HepG2 (cell line): ENCODE results near the gene VCAN. TPM values are rescaled to one million over a fixed set of nuclear protein-coding genes. Genes with fewer than 3 reads are reported as not detected.

Experiments
- ATAC-seq: fragments of 200-7000 bp; cut with Tn5 transposase; 3 replicates; pipeline ENCODE4 v1.9.1; 2020; ENCODE audit warnings: mild to moderate bottlenecking, moderate library complexity
- BruUV-seq: library from RNA; stranded (reverse); fragments of 400-500 nt; replicated peaks from 2 replicates; lab custom pipeline; 2021; lab: Mats Ljungman, UMichigan
- CTCF ChIA-PET: fragments of 300-600 bp; formaldehyde crosslinking; extraction: SDS; loops from one replicate; lab custom pipeline; 2021; ENCODE audit warnings: low total read pairs, inconsistent platforms, low intra/inter-chr PET ratio; lab: Yijun Ruan, JAX
- POLR2A ChIA-PET: fragments of 350-600 bp; sonication (Branson Sonifier 250); formaldehyde crosslinking; loops from one replicate; lab custom pipeline; 2020; ENCODE audit warnings: antibody characterized with exemption, inconsistent platforms; lab: Yijun Ruan, JAX
- DNase-seq: peaks from one replicate; pipeline ENCODE4 v3.0.0-alpha.2; 2015; ENCODE audit warnings: low spot score
- FAIRE-seq: peaks from 3 replicates; lab custom pipeline; 2011; peaks lifted over from hg19 to GRCh38; lab: Jason Lieb, UNC
- H2AFZ ChIP-seq: one replicate; pipeline ENCODE4 v1.6.1; 2011; ENCODE audit warnings: low read length, inconsistent platforms
- H3K27ac ChIP-seq: fragments of 300-600 bp; 3 replicates; pipeline ENCODE4 v1.8.0; 2011; ENCODE audit warnings: mixed run types, mild to moderate bottlenecking, mixed read lengths, low read length, inconsistent platforms; ENCODE audit not compliant: insufficient read depth; ENCODE audit errors: extremely low read length
- H3K27me3 ChIP-seq, 2 experiments: fragments of 200-600 bp in 1 of 2; 2 replicates in 1 of 2; 3 replicates in 1 of 2; pipeline versions ENCODE4 v1.6.0 to v1.8.0; 2011; ENCODE audit warnings: low read length in 2 of 2, mild to moderate bottlenecking in 2 of 2, moderate library complexity in 2 of 2, inconsistent platforms in 1 of 2; ENCODE audit not compliant: insufficient read depth in 2 of 2, control insufficient read depth in 1 of 2
- H3K36me3 ChIP-seq, 2 experiments: fragments of 200-600 bp in 1 of 2; replicated peaks in 1 of 2; 2 replicates in 1 of 2; 3 replicates in 1 of 2; pipeline versions ENCODE4 v1.5.1 to v1.8.0; 2011; ENCODE audit warnings: low read length in 2 of 2, inconsistent platforms in 1 of 2; ENCODE audit not compliant: insufficient read depth in 2 of 2, control insufficient read depth in 1 of 2
- H3K4me1 ChIP-seq: 2 replicates; pipeline ENCODE4 v1.5.1; 2012; ENCODE audit warnings: low read length, inconsistent platforms; ENCODE audit not compliant: insufficient read depth
- H3K4me2 ChIP-seq: 2 replicates; pipeline ENCODE4 v1.6.0; 2011; ENCODE audit warnings: low read depth, low read length, inconsistent platforms
- H3K4me3 ChIP-seq, 3 experiments: fragments of 200-600 bp in 1 of 3; sonication (generic), shearing (Covaris generic) in 1 of 3; replicated peaks in 1 of 3; 2 replicates each; pipeline ENCODE4 v1.5.1; 2011 to 2016; ENCODE audit warnings: low read length in 3 of 3, inconsistent platforms in 2 of 3, low read depth in 2 of 3, mild to moderate bottlenecking in 2 of 3, control low read depth in 1 of 3, mixed read lengths in 1 of 3; ENCODE audit not compliant: insufficient read depth in 1 of 3
- H3K79me2 ChIP-seq: one replicate; pipeline ENCODE4 v1.6.1; 2011; ENCODE audit warnings: low read length, inconsistent platforms; ENCODE audit not compliant: insufficient read depth
- H3K9ac ChIP-seq: 2 replicates; pipeline ENCODE4 v1.6.0; 2011; ENCODE audit warnings: mild to moderate bottlenecking, low read depth, low read length, inconsistent platforms; ENCODE audit not compliant: insufficient read depth
- H3K9me3 ChIP-seq: 2 replicates; pipeline ENCODE4 v1.5.1; 2012; ENCODE audit warnings: mild to moderate bottlenecking, low read length
- H4K20me1 ChIP-seq: 2 replicates; pipeline ENCODE4 v1.6.0; 2011; ENCODE audit warnings: inconsistent platforms, mild to moderate bottlenecking, low read length, moderate library complexity; ENCODE audit not compliant: insufficient read depth
- FOXA1 ChIP-seq, 2 experiments: fragments of 450-650 bp in 1 of 2; sonication (generic) in 1 of 2; formaldehyde crosslinking in 1 of 2; IDR thresholded peaks; 2 replicates each; pipeline versions ENCODE4 v1.4.0 to v1.6.1; 2016 to 2020; ENCODE audit warnings: missing genetic modification reagents in 1 of 2
- HMG20A ChIP-seq: IDR thresholded peaks from 2 replicates; pipeline ENCODE4 v1.6.1; 2016; ENCODE audit warnings: borderline replicate concordance
- KDM1A ChIP-seq: IDR thresholded peaks from 2 replicates; pipeline ENCODE4 v1.6.1; 2016; ENCODE audit warnings: missing compliant biosample characterization
- SIN3B ChIP-seq: fragments of 150-350 bp; IDR thresholded peaks from 2 replicates; pipeline ENCODE4 v1.6.1; 2014; ENCODE audit warnings: low read length
- SOX5 ChIP-seq: IDR thresholded peaks from 2 replicates; pipeline ENCODE4 v1.6.1; 2016; ENCODE audit warnings: borderline replicate concordance
- TIGD3 ChIP-seq: sonication (generic); formaldehyde crosslinking; IDR thresholded peaks from 2 replicates; pipeline ENCODE4 v1.5.1; 2020; ENCODE audit warnings: mild to moderate bottlenecking, missing genetic modification reagents, borderline replicate concordance
- WIZ ChIP-seq: sonication (generic); formaldehyde crosslinking; IDR thresholded peaks from 2 replicates; pipeline ENCODE4 v1.5.1; 2020; ENCODE audit warnings: mild to moderate bottlenecking, missing genetic modification reagents
- ZFP41 ChIP-seq: sonication (generic); formaldehyde crosslinking; IDR thresholded peaks from 2 replicates; pipeline ENCODE4 v1.4.0; 2020; ENCODE audit warnings: mild to moderate bottlenecking, missing genetic modification reagents, borderline replicate concordance
- ZNF687 ChIP-seq: sonication (generic); formaldehyde crosslinking; IDR thresholded peaks from 2 replicates; pipeline ENCODE4 v1.5.1; 2020; ENCODE audit warnings: mild to moderate bottlenecking, missing genetic modification reagents, moderate library complexity
- ZNF747 ChIP-seq: sonication (generic); formaldehyde crosslinking; IDR thresholded peaks from 2 replicates; pipeline ENCODE4 v1.8.1; 2023; ENCODE audit warnings: missing genetic modification reagents, mild to moderate bottlenecking, borderline replicate concordance
- ZSCAN12 ChIP-seq: sonication (generic); formaldehyde crosslinking; IDR thresholded peaks from 2 replicates; pipeline ENCODE4 v1.9.0; 2021; ENCODE audit warnings: mild to moderate bottlenecking, missing genetic modification reagents
- WGBS: methylation state at CpG from one replicate; pipeline ENCODE4 v1.1.6; 2017; ENCODE audit warnings: low lambda C conversion rate; 5-methylcytosine and 5-hydroxymethylcytosine counted together
- in situ Hi-C: cut with HindIII; loops from 2 replicates; pipeline ENCODE4 v1.10.0; 2017; ENCODE audit warnings: low pct_unique_long_range_greater_than_20kb; ENCODE audit not compliant: extremely low pct_ligation_motif_present
- intact Hi-C: fragments of 100-400 bp; cut with micrococcal nuclease; formaldehyde crosslinking; loops from one replicate; pipeline ENCODE4 v1.10.0; 2022; ENCODE audit not compliant: unreplicated experiment
- polyA plus RNA-seq, 8 experiments: library from polyadenylated mRNA; depleted of rRNA in 3 of 8; stranded (reverse) in 7 of 8; unstranded in 1 of 8; fragments of >200 nt; fragmentation: Illumina TruSeq in 4 of 8; extraction: Trizol in 4 of 8; gene quantifications; 2 replicates each; pipeline versions ENCODE4 v1.2.1 to v1.2.3, GENCODE V29; 2011 to 2016; ENCODE audit warnings: low read depth in 4 of 8, missing spikeins in 1 of 8, mixed read lengths in 1 of 8; ENCODE audit not compliant: insufficient read depth in 1 of 8
- total RNA-seq, 5 experiments: library from RNA; depleted of rRNA; stranded (reverse); fragments of >200 nt; fragmentation: Illumina TruSeq; extraction: Trizol; gene quantifications; 2 replicates each; pipeline ENCODE4 v1.2.3, GENCODE V29; 2016; ENCODE audit warnings: low read depth in 1 of 5
- TF ChIP-seq, protein P1 (sequence below): sonication (generic); formaldehyde crosslinking; IDR thresholded peaks from 2 replicates; pipeline ENCODE4 v1.8.0; 2022; ENCODE audit warnings: missing genetic modification reagents, mild to moderate bottlenecking, inconsistent platforms, borderline replicate concordance

Gene VCAN
- total and polyA plus RNA-seq, 2 of the 13 experiments (the other 11 are each of a cell fraction or from before 2014, with no cell fraction given): 1.2 to 3.5 TPM

GRCh38 chr5:83567741-83568140 is 96.2 kb downstream of the VCAN start:
- no peak for FAIRE-seq
- in situ Hi-C loops: loop anchor here (10.0 to 25.0 kb wide), 2 partner anchors 480 to 923 kb away; partner anchors contain the start of genes TMEM167A and XRCC4

GRCh38 chr5:83568186-83568585 is 96.6 kb downstream of the VCAN start:
- intact Hi-C loops (loop anchor here (10.0 kb wide), 2 partner anchors 593 to 1393 kb away; no protein-coding TSS in a partner anchor), in situ Hi-C loops (loop anchor here (10.0 to 25.0 kb wide), 2 partner anchors 481 to 923 kb away; partner anchors contain the start of genes TMEM167A and XRCC4)
- Histone ChIP-seq H3K4me2 (no peak overlapping the region), H3K9me3 (no peaks in the 10 kb centered on the region), H3K79me2 (no peaks in the 10 kb centered on the region), H3K4me1 (peaks cover 8% of the 10 kb centered on the region), H3K27me3 (no peaks in the 10 kb centered on the region), H4K20me1 (no peaks in the 10 kb centered on the region), H3K4me3 (no peak overlapping the region), H3K9ac (no peak overlapping the region), H3K27ac (no peak overlapping the region), H3K36me3 (no peaks in the 10 kb centered on the region), H2AFZ (no peak overlapping the region)
- BruUV-seq: no TSS peak
- POLR2A ChIA-PET: no interaction called here
- no peak for ATAC-seq
- whole genome bisulfite sequencing: 20% methylated on average over 2 of the region's 2 CpGs
- DNase-seq: peak; percentile 6
- CTCF ChIA-PET: no interaction called here
- no peak for FAIRE-seq
- TF ChIP-seq, protein P1, sequence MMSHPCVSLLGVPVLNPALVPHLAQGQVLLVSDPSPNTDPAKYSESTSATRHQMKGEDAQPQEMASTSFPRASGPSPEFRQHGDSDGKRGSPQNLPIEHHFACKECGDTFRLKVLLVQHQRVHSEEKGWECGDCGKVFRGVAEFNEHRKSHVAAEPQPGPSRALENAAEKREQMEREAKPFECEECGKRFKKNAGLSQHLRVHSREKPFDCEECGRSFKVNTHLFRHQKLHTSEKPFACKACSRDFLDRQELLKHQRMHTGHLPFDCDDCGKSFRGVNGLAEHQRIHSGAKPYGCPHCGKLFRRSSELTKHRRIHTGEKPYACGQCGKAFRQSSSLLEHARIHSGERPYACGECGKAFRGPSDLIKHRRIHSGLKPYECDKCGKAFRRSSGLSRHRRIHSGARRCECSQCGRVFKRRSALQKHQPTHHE: no peak
- TF ChIP-seq FOXA1 (IDR thresholded peaks at IDR 0.05): no peak
- TF ChIP-seq FOXA1 (CRISPR knock-in tag; IDR thresholded peaks at IDR 0.05): no peak
- TF ChIP-seq WIZ (CRISPR knock-in tag): no peak
- no peak for TF ChIP-seq SOX5 (CRISPR knock-in tag)
- TF ChIP-seq KDM1A (CRISPR knock-in tag): no peak
- no peak for TF ChIP-seq ZNF687 (CRISPR knock-in tag)
- TF ChIP-seq ZSCAN12 (CRISPR knock-in tag): no peak

More at GRCh38 chr5:83567741-83568140, 96.2 kb downstream of the VCAN start:
- Histone ChIP-seq H3K27me3 (no peaks in the 10 kb centered on the region), H4K20me1 (no peaks in the 10 kb centered on the region), H3K9ac (no peak overlapping the region), H3K4me1 (peaks cover 13% of the 10 kb centered on the region), H3K27ac (no peak overlapping the region), H3K36me3 (no peaks in the 10 kb centered on the region), H3K9me3 (no peaks in the 10 kb centered on the region), H3K4me2 (no peak overlapping the region), H3K4me3 (no peak overlapping the region), H2AFZ (no peak overlapping the region), H3K79me2 (no peaks in the 10 kb centered on the region)
- no peak for DNase-seq
- 41% methylated on average over 2 of the region's 2 CpGs for WGBS
- CTCF ChIA-PET: no interaction called here
- POLR2A ChIA-PET: no interaction called here
- no peak for TF ChIP-seq SIN3B
- no peak for TF ChIP-seq ZFP41 (CRISPR knock-in tag)
- no peak for TF ChIP-seq ZNF747 (CRISPR knock-in tag)
- TF ChIP-seq TIGD3: no peak
- no peak for TF ChIP-seq HMG20A (CRISPR knock-in tag)
- no TSS peak for BruUV-seq
- ATAC-seq: no peak
- intact Hi-C loops: loop anchor here (10.0 kb wide), 2 partner anchors 593 to 1393 kb away; no protein-coding TSS in a partner anchor
